ENCODE data around the gene PCDH1. TPM values are rescaled to one million over a fixed set of nuclear protein-coding genes. Genes with fewer than 3 reads are reported as not detected.

Gene PCDH1
- total and polyA plus RNA-seq, 2 of the 8 experiments (the other 6 are each of a cell fraction or from before 2014, with no cell fraction given): 101 to 102 TPM

DNA sequence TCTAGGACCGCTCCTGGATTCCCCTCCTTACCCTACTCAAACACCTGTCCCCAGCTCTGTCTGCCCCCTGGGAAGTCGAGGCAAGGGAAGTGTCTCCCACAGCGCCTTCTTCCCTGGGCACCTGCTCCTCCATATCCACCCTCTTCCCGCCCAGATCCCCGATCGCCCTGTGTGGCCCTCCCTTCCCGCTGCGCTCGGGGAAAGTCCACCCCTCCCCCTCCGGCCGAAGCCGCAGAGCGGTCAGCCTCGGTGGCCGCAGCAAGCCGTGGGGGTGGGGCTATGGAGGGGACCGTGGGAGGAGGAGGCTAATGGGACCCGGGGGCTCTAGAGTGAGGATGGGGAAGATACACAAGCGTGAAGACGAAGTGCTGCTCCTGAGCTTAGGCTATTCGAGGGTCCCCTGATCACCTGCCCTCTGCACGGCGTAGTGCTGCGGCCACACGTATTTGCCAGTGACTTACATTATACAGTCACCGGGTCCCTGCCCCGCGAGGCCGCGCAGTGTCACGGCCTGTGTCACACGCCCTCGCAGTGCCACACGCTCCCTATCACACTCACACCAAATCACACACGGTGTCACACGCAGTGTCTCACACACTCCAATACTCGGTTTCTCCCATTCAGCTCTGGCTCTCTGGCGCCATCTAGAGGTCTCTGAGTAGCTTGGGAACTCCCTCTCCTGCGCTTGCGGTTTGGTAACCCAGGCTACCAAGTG lies 658 bp upstream of the PCDH1 start (continued):
- TF ChIP-seq, protein P1, sequence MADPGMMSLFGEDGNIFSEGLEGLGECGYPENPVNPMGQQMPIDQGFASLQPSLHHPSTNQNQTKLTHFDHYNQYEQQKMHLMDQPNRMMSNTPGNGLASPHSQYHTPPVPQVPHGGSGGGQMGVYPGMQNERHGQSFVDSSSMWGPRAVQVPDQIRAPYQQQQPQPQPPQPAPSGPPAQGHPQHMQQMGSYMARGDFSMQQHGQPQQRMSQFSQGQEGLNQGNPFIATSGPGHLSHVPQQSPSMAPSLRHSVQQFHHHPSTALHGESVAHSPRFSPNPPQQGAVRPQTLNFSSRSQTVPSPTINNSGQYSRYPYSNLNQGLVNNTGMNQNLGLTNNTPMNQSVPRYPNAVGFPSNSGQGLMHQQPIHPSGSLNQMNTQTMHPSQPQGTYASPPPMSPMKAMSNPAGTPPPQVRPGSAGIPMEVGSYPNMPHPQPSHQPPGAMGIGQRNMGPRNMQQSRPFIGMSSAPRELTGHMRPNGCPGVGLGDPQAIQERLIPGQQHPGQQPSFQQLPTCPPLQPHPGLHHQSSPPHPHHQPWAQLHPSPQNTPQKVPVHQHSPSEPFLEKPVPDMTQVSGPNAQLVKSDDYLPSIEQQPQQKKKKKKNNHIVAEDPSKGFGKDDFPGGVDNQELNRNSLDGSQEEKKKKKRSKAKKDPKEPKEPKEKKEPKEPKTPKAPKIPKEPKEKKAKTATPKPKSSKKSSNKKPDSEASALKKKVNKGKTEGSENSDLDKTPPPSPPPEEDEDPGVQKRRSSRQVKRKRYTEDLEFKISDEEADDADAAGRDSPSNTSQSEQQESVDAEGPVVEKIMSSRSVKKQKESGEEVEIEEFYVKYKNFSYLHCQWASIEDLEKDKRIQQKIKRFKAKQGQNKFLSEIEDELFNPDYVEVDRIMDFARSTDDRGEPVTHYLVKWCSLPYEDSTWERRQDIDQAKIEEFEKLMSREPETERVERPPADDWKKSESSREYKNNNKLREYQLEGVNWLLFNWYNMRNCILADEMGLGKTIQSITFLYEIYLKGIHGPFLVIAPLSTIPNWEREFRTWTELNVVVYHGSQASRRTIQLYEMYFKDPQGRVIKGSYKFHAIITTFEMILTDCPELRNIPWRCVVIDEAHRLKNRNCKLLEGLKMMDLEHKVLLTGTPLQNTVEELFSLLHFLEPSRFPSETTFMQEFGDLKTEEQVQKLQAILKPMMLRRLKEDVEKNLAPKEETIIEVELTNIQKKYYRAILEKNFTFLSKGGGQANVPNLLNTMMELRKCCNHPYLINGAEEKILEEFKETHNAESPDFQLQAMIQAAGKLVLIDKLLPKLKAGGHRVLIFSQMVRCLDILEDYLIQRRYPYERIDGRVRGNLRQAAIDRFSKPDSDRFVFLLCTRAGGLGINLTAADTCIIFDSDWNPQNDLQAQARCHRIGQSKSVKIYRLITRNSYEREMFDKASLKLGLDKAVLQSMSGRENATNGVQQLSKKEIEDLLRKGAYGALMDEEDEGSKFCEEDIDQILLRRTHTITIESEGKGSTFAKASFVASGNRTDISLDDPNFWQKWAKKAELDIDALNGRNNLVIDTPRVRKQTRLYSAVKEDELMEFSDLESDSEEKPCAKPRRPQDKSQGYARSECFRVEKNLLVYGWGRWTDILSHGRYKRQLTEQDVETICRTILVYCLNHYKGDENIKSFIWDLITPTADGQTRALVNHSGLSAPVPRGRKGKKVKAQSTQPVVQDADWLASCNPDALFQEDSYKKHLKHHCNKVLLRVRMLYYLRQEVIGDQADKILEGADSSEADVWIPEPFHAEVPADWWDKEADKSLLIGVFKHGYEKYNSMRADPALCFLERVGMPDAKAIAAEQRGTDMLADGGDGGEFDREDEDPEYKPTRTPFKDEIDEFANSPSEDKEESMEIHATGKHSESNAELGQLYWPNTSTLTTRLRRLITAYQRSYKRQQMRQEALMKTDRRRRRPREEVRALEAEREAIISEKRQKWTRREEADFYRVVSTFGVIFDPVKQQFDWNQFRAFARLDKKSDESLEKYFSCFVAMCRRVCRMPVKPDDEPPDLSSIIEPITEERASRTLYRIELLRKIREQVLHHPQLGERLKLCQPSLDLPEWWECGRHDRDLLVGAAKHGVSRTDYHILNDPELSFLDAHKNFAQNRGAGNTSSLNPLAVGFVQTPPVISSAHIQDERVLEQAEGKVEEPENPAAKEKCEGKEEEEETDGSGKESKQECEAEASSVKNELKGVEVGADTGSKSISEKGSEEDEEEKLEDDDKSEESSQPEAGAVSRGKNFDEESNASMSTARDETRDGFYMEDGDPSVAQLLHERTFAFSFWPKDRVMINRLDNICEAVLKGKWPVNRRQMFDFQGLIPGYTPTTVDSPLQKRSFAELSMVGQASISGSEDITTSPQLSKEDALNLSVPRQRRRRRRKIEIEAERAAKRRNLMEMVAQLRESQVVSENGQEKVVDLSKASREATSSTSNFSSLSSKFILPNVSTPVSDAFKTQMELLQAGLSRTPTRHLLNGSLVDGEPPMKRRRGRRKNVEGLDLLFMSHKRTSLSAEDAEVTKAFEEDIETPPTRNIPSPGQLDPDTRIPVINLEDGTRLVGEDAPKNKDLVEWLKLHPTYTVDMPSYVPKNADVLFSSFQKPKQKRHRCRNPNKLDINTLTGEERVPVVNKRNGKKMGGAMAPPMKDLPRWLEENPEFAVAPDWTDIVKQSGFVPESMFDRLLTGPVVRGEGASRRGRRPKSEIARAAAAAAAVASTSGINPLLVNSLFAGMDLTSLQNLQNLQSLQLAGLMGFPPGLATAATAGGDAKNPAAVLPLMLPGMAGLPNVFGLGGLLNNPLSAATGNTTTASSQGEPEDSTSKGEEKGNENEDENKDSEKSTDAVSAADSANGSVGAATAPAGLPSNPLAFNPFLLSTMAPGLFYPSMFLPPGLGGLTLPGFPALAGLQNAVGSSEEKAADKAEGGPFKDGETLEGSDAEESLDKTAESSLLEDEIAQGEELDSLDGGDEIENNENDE (IDR thresholded peaks at IDR 0.05; ENCODE audit: insufficient replicate concordance, low read length): no peak
- no peak for TF ChIP-seq YY1 (IDR thresholded peaks at IDR 0.05; ENCODE audit: low read depth, low read length)
- no peak for TF ChIP-seq EZH2 (IDR thresholded peaks at IDR 0.05; ENCODE audit: low read depth, low read length, severe bottlenecking)
- no peak for TF ChIP-seq KDM4A (IDR thresholded peaks at IDR 0.05; ENCODE audit: low read depth, low read length, severe bottlenecking)
- no peak for TF ChIP-seq CHD1 (IDR thresholded peaks at IDR 0.05; ENCODE audit: low read depth, low read length)
- TF ChIP-seq CREB1 (IDR thresholded peaks at IDR 0.05): 0 out of 2 replicates have a peak, but pooled peaks have one; percentile 17
- no peak; the same call in 1 of the 2 replicates for TF ChIP-seq SP1 (IDR thresholded peaks at IDR 0.05; ENCODE audit: low read depth, low read length)
- TF ChIP-seq TAF7 (optimal IDR thresholded peaks at IDR 0.05; ENCODE audit: borderline replicate concordance, low read depth, low read length): no peak
- TF ChIP-seq RFX5 (IDR thresholded peaks at IDR 0.05; ENCODE audit: borderline replicate concordance, low read depth, low read length): no peak
- no peak for TF ChIP-seq SP4 (IDR thresholded peaks at IDR 0.05; ENCODE audit: low read length)
- 0 out of 4 replicates have a peak, but pooled peaks of 1 of the 2 experiments have one; percentile 11 for TF ChIP-seq HDAC2 (IDR thresholded peaks at IDR 0.05; ENCODE audit: borderline replicate concordance in 1 of 2, low read depth in 2 of 2, low read length in 2 of 2)

Data from H1 (cell line).